Esophagus squamous epithelium (tissue), 4 donors: ENCODE results near the gene COX5B.

Experiments
- CTCF ChIP-seq, 6 experiments: fragments of 450-650 bp in 4 of 6; fragments of 200-600 bp in 2 of 6; sonication (generic) in 2 of 6; IDR thresholded peaks; one replicate each; pipeline ENCODE4 v1.5.1; 2016 to 2019; ENCODE audit warnings: antibody characterized with exemption in 6 of 6, mild to moderate bottlenecking in 4 of 6, moderate library complexity in 4 of 6
- POLR2A ChIP-seq, 4 donors: fragments of 450-650 bp; IDR thresholded peaks; one replicate each; pipeline ENCODE4 v1.6.1; 2017; ENCODE audit warnings: antibody characterized with exemption in 4 of 4, mild to moderate bottlenecking in 4 of 4, moderate library complexity in 3 of 4

GRCh38 chr2:97651114-97651513, 5.3 kb downstream of the COX5B start:
- TF ChIP-seq CTCF (IDR thresholded peaks at IDR 0.05) (no peak), POLR2A (IDR thresholded peaks at IDR 0.05) (no peak)
